ENCODE data around the gene OR2T3. TPM values are rescaled to one million over a fixed set of nuclear protein-coding genes. Genes with fewer than 3 reads are reported as not detected.

The OR2T3 gene
- not detected in 2 replicates for total RNA-seq

GRCh38 chr1:248473051-248473450 lies at the start of gene OR2T3:
Gene OR2T3, plus strand, starts transcription at chr1:248473351. Its CDS starts 0 bp downstream, at chr1:248473351.

GRCh38 chr1:248445399-248445798 lies 27.8 kb upstream of the OR2T3 start, which contains the start of gene OR2T2:
Gene OR2T2, plus strand, starts transcription at chr1:248445637. Its CDS starts 7,161 bp downstream, at chr1:248452798.

GRCh38 chr1:248488289-248488688 lies 15.1 kb downstream of the OR2T3 start, which contains the start of gene OR2T5:
Gene OR2T5, plus strand, starts transcription at chr1:248488589. Its CDS starts 0 bp downstream, at chr1:248488589.

GRCh38 chr1:248507773-248508172 lies 34.6 kb downstream of the OR2T3 start, which contains the start of gene OR2G6:
Gene OR2G6, plus strand, starts transcription at chr1:248508073. Its CDS starts 13,574 bp downstream, at chr1:248521647.

Other genes with a start within 250 kb of the OR2T3 start
- gene OR2M4, start 241.9 kb upstream of the OR2T3 start, total RNA-seq: not detected in 2 replicates
- gene OR2T33, start 195.4 kb upstream of the OR2T3 start, total RNA-seq: not detected in 2 replicates
- not detected in 2 replicates for gene OR2T12, start 169.9 kb upstream of the OR2T3 start, total RNA-seq
- gene OR2M7, start 148.8 kb upstream of the OR2T3 start, total RNA-seq: not detected in 2 replicates
- not detected in 2 replicates for gene OR14C36, start 124.6 kb upstream of the OR2T3 start, total RNA-seq
- gene OR2T4, start 111.7 kb upstream of the OR2T3 start, total RNA-seq: not detected in 2 replicates
- gene OR2T6, start 97.6 kb upstream of the OR2T3 start, total RNA-seq: not detected in 2 replicates
- gene OR2T1, start 70.3 kb upstream of the OR2T3 start, total RNA-seq: not detected in 2 replicates
- gene OR2T2, start 27.7 kb upstream of the OR2T3 start, total RNA-seq: not detected in 2 replicates
- gene OR2T5, start 15.2 kb downstream of the OR2T3 start, total RNA-seq: not detected in 2 replicates
- not detected in 2 replicates for gene OR2G6, start 34.7 kb downstream of the OR2T3 start, total RNA-seq
- not detected in 2 replicates for gene OR2T29, start 89.4 kb downstream of the OR2T3 start, total RNA-seq
- gene OR2T34, start 101.4 kb downstream of the OR2T3 start, total RNA-seq: not detected in 2 replicates
- gene OR2T10, start 124.3 kb downstream of the OR2T3 start, total RNA-seq: not detected in 2 replicates
- not detected in 2 replicates for gene OR2T11, start 161.7 kb downstream of the OR2T3 start, total RNA-seq
- not detected in 2 replicates for gene OR2T35, start 171.9 kb downstream of the OR2T3 start, total RNA-seq
- gene OR2T27, start 182.2 kb downstream of the OR2T3 start, total RNA-seq: not detected in 2 replicates
- not detected in 2 replicates for gene OR14I1, start 229.4 kb downstream of the OR2T3 start, total RNA-seq